COR-L47 (cell line): ENCODE measurements around the gene CAPZB.
"Not testable (repeated sequence)": the region's sequence is repeated elsewhere in the genome, so short reads cannot be mapped to it uniquely, and the experiment has no call there.

Source experiments
- DNase-seq: peaks from one replicate; lab custom pipeline; 2025; lab: John Stamatoyannopoulos, UW

The CAPZB gene

DNA sequence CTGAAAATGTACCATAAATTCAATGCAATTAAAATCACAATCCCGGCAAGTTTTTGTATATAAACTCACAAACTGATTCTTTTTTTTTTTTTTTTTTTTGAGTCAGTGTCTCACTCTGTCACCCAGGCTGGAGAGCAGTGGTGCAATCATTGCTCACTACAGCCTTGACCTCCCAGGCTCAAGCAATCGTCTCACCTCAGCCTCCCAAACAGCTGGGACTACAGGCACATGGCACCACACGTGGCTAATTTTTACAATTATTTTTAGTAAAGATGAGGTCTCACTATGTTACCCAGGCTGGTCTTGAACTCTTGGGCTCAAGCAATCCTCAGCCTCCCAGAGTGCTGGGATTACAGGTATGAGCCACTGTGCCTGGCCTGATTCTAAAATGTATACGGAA, 12.1 kb upstream of the CAPZB start:
- DNase-seq, result not testable (repeated sequence)

DNA sequence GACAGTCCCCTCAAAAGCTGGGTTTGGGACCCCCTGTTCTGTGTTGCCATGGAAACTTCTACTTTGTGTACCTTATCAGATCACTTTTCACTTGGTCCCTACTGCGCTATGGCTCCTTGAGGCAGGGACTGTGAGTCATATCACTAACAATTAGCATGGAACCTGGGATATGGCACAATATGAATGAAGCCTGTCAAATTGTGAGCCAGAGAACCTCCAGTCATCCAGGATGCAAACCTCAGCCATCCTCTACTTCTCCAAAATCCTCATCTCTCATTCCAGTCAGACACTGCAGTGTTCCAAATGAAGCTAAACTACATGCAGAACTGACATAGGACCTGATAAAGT, 11.2 kb upstream of the CAPZB start:
- DNase-seq, result no peak

DNA sequence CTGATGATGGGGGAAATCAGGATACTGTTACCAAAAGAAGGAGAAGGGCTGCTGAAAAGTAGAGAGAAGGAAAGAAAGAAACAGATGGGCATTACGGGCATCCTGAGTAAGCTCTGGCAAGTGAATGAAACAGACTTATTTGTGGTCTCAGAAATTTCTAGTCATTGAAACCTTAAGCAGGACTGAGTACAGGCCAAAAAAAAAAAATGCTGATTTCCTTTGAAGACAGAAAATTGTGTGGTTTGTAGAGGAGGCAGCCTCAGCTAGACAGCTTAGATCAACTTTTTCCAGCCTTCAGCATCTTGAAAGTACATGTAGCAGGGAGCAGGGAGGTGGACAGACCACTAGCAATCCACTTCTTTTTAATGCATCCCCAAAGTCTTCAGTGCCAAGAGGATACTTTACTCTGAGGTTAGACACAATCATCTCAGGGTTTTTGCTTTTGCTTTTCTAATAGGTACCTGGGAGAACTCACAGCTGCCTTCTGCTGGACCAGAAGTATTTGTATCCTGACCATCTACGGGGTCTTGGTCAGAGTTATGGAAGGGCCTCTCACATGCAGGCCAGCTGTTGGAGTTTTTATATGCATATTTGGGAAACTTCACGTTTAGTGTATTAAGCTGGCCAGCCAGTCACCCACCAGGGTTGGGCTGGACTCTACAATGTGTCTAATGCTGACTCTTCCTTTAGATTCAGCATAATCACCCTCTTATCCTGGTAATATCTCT, 10.6 kb upstream of the CAPZB start:
- no peak for DNase-seq

DNA sequence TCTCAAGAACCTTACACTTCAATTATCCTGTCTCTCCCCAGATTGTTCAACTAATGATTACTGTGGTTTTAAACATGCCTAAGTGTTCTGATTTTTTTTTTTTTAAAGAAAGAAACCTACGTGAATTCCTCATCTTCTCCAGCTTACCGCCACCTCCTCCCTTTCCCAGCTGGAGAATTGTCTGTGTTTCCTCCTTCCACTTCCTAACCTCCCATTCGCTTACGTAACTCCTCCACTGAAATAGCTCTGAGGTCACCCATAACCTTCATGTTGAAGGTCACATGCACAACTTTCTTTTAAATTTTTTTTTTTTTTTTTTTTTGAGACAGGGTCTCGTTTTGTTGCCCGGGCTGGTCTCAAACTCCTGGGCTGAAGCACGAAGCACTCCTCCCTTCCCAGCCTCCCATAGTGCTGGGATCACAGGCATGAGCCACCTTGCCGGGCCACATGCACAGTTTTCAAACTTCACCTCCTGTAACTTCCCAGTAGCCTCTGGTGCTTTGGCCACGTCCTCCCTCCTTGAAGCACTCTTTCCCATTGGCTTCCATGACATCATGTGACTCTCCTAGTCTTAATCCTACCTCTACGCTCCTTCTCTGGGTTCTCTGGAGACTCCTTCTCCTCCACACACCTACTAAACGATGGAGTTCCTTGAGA, 9.8 kb upstream of the CAPZB start:
- no peak for DNase-seq

DNA sequence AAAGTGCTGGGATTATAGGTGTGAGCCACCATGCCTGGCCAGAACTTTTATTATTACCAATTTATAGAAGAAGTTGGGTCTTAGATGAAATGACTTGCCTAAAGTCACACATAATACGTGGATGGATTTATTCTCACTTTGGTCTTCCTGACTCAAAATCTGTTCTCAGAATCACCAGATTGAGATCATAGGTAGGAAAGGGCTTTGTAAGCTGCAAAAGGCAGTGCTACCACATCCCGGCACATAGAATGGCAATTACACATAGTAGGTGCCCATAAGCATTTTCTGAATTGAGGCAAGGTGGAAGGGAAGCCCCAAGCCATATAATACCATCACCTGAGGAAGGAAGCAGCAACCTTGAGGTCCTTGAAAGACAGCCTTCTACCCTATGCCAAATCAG, 8.2 kb upstream of the CAPZB start:
- no peak for DNase-seq

DNA sequence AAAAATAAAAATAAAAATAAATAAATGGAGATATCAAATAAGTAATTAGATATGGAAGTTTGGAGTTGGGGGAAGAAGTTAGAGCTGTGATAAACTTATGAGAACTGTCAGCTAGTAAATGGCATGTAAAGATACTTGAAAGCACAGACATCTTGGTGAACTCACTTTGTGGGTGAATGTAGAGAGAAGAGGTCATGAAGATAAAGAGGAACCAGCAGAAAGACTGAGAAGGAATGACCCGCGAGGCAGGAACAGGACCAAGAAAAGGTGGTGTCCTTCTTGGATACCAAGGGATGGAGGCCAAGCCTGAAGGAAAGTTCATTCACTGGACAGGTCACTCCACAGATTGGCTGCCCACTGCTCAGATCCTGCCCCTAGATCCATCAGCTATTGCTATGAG, 4.7 kb upstream of the CAPZB start:
- DNase-seq, result no peak

DNA sequence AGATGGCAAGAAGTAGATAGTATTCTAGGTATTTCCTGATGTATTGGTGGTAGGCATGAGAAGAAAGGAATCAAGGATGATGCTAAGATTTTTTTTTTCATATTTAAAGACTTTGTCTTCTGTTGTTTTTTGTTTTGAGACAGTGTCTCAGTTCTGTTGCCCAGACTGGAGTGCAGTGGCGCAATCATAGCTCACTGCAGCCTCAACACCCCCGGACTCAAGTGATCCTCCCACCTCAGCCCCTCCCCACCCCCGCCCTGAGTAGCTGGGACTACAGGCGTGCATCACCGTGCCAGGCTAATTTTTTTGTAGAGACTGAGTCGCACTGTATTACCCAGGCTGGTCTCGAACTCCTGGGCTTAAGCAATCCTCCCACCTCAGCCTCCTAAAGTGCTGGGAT, 2.8 kb upstream of the CAPZB start:
- DNase-seq, result no peak

DNA sequence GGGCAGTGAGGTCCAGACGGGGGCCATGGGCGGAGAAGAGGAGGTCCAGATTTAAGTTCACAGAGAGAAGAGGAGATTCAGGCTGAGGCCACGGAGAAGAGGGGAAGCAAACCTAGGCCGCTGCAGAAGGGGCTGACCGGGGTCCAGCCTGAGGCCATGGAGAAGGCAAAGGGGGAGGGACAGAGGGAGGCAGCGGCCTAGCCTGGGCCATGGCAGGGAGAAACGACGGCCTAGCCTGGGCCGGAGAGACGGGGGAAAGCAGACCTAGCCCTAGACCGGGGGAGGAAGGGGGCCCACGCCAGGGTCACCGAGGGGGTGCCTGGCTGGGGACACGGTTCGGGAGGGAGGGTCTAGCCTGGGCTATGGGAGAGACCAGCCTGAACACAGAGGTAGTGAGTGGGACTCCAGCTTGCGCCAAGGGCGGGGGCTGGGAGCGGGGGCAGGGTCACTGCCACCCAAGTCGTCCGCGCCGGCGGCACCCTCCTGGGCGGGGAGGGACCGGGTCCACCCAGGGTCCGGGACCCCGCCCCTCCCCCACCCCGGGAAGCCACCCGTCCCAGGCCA, 459 bp downstream of the CAPZB start:
- DNase-seq, result peak; percentile 43

DNA sequence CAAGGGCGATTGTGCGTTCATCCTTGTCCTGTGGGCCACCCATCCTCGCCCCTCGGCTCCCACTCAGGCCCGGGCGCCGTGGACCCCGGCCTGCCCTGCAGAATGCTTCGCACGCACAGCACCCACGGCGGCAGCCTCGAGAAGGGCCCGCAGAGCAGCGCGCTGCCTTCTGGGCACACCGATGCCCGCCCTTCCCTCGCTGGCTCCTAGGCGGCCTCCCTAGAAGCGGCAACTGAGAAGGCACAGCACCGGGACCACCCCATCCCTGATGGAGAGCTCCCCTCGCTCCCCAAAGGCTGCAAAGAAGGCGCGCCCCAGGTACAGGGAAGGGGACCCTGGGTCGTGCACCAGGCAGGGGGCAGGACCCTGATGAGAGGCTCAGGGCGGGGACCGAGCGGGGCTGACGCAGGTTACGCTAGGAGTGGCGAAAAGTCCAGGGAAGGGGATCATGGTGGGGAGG, 971 bp downstream of the CAPZB start:
- DNase-seq, result no peak

DNA sequence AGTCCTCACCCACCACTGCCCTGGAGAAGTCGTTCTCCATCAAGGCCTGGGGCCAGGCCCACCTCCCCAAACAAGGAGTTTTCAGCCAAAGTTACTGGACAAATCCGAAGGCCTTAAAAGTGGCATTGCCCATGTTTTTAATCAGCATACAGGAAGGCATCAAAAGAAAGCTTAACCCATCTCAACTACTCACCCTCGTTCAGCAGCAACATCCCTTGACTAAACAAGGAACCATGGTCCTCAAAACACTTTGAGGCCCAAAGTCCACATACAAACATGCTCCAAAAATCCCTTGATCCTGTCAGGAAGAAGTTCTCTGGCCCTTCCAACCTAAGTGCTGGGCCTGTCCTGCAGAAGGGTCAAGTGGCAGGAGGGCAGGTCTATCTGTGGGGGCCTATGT, 1.6 kb downstream of the CAPZB start:
- DNase-seq, result no peak

DNA sequence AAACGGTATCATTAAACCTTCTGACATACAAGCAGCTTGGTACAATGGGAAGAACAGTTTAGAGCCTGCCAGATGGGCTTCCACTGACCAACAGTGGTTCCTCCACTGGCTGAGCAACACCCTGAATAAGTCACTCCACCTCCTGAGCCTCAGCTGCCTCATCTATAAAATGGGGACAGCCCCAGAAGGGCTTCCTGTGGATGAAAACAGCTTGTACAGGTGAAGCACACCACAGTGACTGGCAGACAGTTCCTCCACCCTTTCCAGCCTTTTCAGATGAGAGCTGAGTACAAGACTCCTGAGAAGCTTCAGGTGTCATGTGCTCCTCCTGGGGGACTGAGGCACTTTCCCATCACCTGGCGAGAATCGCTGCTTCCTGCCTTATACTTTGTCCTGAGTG, 2.1 kb downstream of the CAPZB start:
- no peak for DNase-seq

DNA sequence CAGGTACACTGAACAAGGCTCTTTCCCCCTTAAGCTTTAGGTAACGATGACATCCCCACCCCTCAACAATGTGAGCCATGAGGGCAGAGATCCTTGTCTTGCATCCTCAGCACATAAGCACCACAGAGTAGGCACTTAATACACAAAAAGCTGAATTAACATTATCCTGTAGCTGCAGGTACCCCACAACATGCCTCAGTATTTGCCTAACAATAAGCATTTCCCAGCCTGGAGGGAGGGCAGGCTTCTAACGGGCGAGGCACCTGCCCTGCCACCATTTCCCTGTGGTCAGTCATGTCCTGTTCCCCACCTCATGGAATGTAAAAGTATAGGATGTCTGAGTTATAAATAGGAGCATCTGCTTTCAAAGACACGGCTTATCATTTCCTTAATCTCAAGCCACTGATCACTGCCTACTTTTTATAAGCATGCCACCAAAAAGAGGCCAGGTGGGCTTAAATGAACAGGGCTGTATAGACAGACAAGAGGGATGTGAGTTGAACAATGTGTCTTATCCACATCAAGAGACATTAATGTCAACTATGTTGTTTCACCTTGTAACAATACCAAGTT, 3.4 kb downstream of the CAPZB start:
- DNase-seq, result no peak

DNA sequence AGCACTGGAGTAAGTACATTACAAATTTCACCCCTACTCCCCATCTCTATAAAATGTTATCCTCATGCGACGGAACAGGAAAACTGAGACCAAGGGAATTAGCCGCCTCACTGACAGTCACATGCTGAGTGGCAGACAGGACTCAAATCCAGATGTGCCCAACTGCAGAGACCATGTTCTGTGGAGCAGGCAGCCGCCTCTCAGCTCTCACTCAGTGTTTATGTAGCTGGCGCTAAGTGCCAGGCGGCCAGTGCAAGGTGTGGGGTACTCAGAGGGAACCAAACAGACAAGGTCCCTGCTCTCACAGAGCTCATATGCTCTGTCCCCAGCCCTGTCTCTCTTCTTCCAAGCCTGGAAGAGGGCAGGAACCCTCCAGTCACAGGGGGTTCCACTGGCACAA, 5.1 kb downstream of the CAPZB start:
- no peak for DNase-seq

DNA sequence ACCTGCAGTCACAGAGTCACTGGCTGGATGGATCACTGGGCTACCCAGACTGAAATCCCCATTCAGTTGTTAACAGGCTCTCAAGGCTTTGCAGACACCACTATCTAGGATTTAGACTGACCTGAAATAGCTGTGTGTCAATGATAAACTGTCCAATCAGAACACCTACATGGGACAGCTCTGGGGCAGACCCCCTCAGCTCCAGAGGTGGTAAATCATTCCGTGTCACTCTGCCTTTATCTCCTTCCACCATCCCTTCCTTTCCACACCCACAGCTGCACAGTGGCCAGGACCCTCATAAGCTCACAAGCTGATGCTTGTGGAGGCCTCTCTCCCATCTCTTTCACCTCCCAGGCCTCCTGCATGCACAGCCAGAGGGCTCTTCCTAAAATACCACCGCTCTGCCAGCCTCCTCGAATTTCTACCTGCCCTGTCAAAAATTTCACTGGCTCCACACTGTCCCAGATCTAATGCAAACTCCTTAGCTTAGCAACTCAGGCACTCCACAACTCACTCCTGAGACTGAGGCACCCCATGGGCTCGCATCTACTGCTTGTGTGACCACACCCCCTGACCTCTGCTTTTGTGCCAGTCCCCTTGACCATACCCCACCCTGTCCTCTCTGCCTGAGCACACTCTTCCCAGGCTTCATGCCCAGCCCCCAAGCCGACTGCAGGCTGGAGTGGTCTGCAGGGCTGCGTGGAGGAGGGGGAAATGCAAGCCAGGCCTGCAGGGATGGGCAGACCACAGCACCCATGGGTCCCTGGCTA, 5.8 kb downstream of the CAPZB start:
- no peak for DNase-seq

DNA sequence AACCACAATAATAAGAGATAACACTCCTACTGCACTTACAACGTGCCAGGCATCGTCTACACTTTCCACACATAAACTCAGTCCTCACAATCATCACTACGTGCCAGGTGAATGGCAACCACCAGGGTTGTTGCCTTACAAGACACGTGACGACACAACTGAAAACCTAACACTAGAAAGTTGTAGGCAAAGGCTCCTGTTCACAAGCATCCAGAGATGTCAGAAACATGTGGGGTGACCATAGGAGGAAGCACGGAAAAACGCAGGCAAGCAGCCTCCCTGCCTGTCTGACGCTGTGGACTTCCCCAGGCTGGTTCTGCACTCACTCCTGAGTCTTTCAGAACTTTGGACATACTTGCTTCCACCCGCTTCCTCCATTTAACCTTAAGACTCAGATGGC, 7.0 kb downstream of the CAPZB start:
- DNase-seq, result no peak

DNA sequence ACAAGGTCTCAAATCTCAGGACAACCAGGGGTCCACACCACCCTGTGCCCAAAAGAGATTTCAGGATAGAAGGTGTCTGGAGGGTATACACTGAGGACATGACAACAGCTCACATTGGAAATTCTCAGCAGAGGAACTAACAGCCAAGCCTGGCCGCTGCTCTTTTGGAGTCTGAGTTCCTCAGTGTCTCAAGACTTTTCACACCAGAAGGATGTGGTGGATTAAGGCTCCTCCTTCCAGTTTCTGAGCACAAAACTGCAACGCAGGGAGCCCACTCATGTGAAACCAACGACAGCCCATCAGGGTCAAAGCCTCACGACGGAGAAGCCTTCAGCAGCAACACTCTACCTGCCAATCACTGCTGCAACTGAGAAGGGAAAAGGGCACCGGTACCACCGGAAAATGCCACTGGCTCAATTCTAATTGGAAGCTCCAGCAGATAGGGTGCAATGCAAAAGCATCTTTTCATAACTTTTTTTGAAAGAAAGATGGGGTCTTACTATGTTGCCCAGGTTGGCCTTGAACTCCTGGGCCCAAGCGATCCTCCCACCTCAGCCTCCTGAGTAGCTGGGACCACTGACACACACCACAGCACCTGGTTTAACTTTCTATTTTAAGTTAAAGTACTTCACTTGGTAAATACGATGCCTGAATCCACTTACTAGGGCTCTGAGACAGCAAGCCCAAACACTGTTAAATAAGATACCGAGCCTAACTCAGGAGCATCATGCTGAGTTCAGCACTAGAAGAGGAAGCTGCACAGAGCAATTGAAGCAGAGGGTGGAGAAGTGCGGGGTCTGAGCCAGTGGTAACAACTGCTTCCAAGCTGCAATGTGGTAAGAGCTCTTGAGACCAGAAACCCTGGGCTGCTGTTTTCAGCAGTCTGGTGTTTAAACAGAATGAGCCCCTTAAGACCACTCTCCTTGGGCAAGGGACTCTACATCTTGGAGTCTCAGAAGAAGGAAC, 7.8 kb downstream of the CAPZB start:
- no peak for DNase-seq

DNA sequence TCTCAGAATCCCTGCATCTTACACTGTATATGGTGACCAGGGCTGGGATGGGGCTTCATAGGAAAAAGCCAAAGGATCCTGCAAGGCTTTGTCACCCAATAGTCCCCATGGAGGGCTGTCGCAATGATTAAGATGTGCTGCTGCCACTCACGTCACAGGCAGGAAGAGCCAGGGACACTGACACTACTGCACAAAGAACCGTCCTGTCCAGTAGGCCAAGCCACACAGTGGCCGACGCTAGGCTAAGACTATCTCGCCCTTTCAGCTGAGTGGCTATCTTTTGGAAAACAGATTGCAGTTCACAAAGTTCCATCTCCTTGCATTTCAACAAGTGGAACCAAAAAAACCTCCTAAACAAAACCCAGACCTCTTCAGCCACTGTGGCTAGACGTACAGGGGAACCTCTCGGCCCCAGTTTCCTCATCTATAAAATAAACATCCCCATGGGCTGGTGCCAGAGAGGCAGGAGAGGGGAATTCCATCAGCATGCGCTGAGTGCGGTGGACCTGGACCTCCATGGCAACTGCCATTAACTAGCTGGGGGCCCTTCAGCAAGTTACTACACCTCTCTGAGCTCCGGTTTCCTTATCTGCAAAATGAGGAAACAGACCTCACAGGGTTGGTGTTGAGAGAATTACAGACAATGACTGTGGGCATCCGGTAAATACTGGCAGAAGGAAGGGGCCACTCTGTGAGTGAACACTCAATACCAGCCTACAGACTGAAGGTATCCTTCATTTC, 8.7 kb downstream of the CAPZB start:
- no peak for DNase-seq

DNA sequence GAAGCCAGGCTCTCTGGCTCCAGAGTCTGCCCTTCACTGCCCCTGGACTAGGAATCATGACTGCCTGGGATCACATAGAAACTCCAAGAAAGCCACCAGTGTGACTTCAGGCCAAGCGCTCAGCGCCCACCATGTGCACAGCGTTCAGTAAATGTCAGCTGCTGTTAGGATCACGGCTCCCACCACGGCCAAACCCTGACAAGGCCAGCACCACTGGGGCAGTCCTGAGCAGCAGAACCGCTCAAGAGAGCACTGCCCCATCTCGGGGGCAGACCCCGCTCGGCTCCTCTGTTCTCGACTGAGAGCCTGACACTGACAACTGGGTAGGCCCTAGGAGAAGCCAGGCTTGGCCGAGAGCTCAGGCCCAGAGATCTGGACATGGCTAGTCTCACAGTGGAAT, 10.0 kb downstream of the CAPZB start:
- DNase-seq, result no peak

DNA sequence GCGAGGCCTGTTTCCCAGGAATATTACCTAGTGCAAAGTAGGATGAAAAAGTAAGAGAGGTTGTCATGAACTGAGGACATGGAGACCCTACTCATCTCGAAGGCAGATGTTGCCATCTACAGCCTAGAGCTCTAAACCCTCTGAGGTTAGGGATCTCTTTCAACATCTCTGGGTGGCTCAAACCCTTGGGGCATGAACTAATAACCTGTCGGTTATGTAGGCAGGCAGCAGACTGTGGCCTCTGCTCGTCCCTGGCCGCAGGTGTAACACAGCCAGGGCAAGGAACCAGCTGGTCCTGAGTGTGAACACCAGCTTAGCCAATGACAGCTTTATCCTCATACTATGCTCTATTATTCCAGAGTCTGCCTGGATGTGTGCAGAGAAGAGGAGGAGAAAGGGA, 13.2 kb downstream of the CAPZB start:
- DNase-seq, result no peak

DNA sequence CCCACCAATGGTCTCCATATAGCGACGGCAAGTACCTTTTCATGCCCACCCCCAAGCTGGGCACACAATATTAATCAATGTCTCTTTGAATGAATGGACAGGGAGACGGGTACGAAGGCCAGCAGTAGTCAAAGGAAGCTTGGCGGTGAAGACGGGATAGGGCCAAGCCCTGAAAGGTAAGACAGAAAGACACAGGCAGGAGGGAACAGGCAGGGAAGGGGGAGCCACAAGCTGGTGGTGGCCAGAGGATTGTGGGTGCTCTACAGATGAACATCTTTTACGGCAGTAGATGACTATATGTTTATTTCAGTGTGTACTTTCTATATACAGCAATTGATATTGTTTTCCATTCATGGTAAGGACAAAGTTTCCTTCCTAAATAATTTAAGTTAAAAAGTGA, 16.3 kb downstream of the CAPZB start:
- DNase-seq, result no peak
